ENCODE measurements around the gene ITPK1.

ITPK1 gene

GRCh38 chr14:93011650-93012325, 103.9 kb downstream of the ITPK1 start:
- no peak for TF ChIP-seq CTCF (conservative IDR thresholded peaks at IDR 0.05)
- peak overlapping the region; percentile 67 for H3K27ac ChIP-seq

GRCh38 chr14:93011141-93011529, 104.6 kb downstream of the ITPK1 start:
- TF ChIP-seq CTCF (conservative IDR thresholded peaks at IDR 0.05) = no peak
- H3K27ac ChIP-seq = peak overlapping the region; percentile 67

- TF ChIP-seq CTCF (conservative IDR thresholded peaks at IDR 0.05) = no peak
- H3K27ac ChIP-seq = peak overlapping the region; percentile 67
Measured at GRCh38 chr14:93010522-93011140, 105.1 kb downstream of the ITPK1 start.

- no peak for TF ChIP-seq CTCF (conservative IDR thresholded peaks at IDR 0.05)
- peak overlapping the region; percentile 67 for H3K27ac ChIP-seq
Measured at GRCh38 chr14:93010130-93010499, 105.6 kb downstream of the ITPK1 start.

GRCh38 chr14:93009471-93010129, 106.1 kb downstream of the ITPK1 start:
- peak overlapping the region; percentile 67; the same call in 1 of the 2 replicates for H3K27ac ChIP-seq
- no peak for TF ChIP-seq CTCF (conservative IDR thresholded peaks at IDR 0.05)

GRCh38 chr14:93008381-93008780, 107.3 kb downstream of the ITPK1 start:
- no peak for TF ChIP-seq CTCF (conservative IDR thresholded peaks at IDR 0.05)
- no peak overlapping the region; the same call in 1 of the 2 replicates for H3K27ac ChIP-seq

GRCh38 chr14:93007225-93007997, 108.3 kb downstream of the ITPK1 start:
- no peak for TF ChIP-seq CTCF (conservative IDR thresholded peaks at IDR 0.05)
- H3K27ac ChIP-seq = peak overlapping the region; percentile 75
